Endothelial cell of umbilical vein (primary cell): ENCODE measurements around the gene MPV17. TPM values are rescaled to one million over a fixed set of nuclear protein-coding genes. Genes with fewer than 3 reads are reported as not detected.
A peak's percentile ranks its signal among the peaks of the same experiment; 100 is the strongest.
"Not testable (repeated sequence)": the region's sequence is repeated elsewhere in the genome, so short reads cannot be mapped to it uniquely, and the experiment has no call there.

ENCODE experiments used
- BruUV-seq: library from RNA; stranded (reverse); fragments of 400-500 nt; replicated peaks from 2 replicates; lab custom pipeline; 2021; lab: Mats Ljungman, UMichigan
- CTCF ChIA-PET: fragments of 300-600, 350-600 bp; sonication (Branson Sonifier 250); formaldehyde crosslinking; loops from one replicate; lab custom pipeline; 2021; ENCODE audit warnings: antibody characterized with exemption, inconsistent platforms; lab: Charles Lee
- POLR2A ChIA-PET: fragments of 300-600, 350-600 bp; sonication (Branson Sonifier 250); formaldehyde crosslinking; loops from one replicate; lab custom pipeline; 2021; ENCODE audit warnings: antibody characterized with exemption, inconsistent platforms; lab: Charles Lee
- DNase-seq: peaks from one replicate; pipeline ENCODE4 v3.0.0-alpha.2; 2011; ENCODE audit warnings: low read depth, low spot score
- FAIRE-seq: peaks from 2 replicates; lab custom pipeline; 2011; peaks lifted over from hg19 to GRCh38; lab: Jason Lieb, UNC
- H2AFZ ChIP-seq: 2 replicates; pipeline ENCODE4 v1.6.0; 2012; ENCODE audit warnings: low read depth, low read length, control low read depth, inconsistent platforms
- H3K27ac ChIP-seq: 2 replicates; pipeline ENCODE4 v1.5.1; 2011; ENCODE audit warnings: low read depth, mild to moderate bottlenecking, control low read depth, low read length, moderate library complexity; ENCODE audit not compliant: insufficient read depth
- H3K27me3 ChIP-seq, 2 experiments: 2 replicates each; pipeline versions ENCODE4 v1.6.0 to v1.6.1; 2011; ENCODE audit warnings: low read length in 2 of 2, mixed read lengths in 1 of 2; ENCODE audit not compliant: control insufficient read depth in 2 of 2, insufficient read depth in 2 of 2
- H3K36me3 ChIP-seq, 2 experiments: 2 replicates in 1 of 2; 3 replicates in 1 of 2; pipeline ENCODE4 v1.5.1; 2011; ENCODE audit warnings: low read length in 2 of 2, mild to moderate bottlenecking in 1 of 2, moderate library complexity in 1 of 2; ENCODE audit not compliant: control insufficient read depth in 2 of 2, insufficient read depth in 2 of 2; ENCODE audit errors: extremely low read depth in 1 of 2
- H3K4me1 ChIP-seq: 3 replicates; pipeline ENCODE4 v1.5.1; 2011; ENCODE audit warnings: mild to moderate bottlenecking, low read length; ENCODE audit not compliant: control insufficient read depth, insufficient read depth; ENCODE audit errors: extremely low read depth
- H3K4me2 ChIP-seq: 2 replicates; pipeline ENCODE4 v1.6.1; 2011; ENCODE audit warnings: low read length, control low read depth, mixed read lengths; ENCODE audit not compliant: insufficient read depth
- H3K4me3 ChIP-seq, 3 experiments: fragments of 200-600 bp in 1 of 3; sonication (generic), shearing (Covaris generic) in 1 of 3; replicated peaks in 1 of 3; 2 replicates each; pipeline ENCODE4 v1.5.1; 2011 to 2016; ENCODE audit warnings: control low read depth in 3 of 3, low read length in 3 of 3, mild to moderate bottlenecking in 2 of 3, inconsistent platforms in 1 of 3, low read depth in 1 of 3, moderate library complexity in 1 of 3; ENCODE audit not compliant: insufficient read depth in 1 of 3
- H3K79me2 ChIP-seq: 2 replicates; pipeline ENCODE4 v1.6.0; 2012; ENCODE audit warnings: low read length, inconsistent platforms; ENCODE audit not compliant: control insufficient read depth, insufficient read depth
- H3K9ac ChIP-seq: replicated peaks from 2 replicates; pipeline ENCODE3; 2011; ENCODE audit warnings: low read length, control low read depth; ENCODE audit not compliant: insufficient read depth; ENCODE audit errors: extremely low read depth
- H3K9me1 ChIP-seq: replicated peaks from 3 replicates; pipeline ENCODE4 v1.6.0; 2011; ENCODE audit warnings: mild to moderate bottlenecking, low read length; ENCODE audit not compliant: control insufficient read depth, insufficient read depth; ENCODE audit errors: extremely low read depth
- H3K9me3 ChIP-seq: replicated peaks from 2 replicates; pipeline ENCODE4 v1.5.1; 2012; ENCODE audit warnings: low read length, inconsistent platforms; ENCODE audit not compliant: control insufficient read depth, insufficient read depth
- H4K20me1 ChIP-seq: replicated peaks from 2 replicates; pipeline ENCODE3; 2011; ENCODE audit warnings: mild to moderate bottlenecking, low read length; ENCODE audit not compliant: control insufficient read depth, insufficient read depth; ENCODE audit errors: extremely low read depth
- CTCF ChIP-seq, 2 donors: IDR thresholded peaks; 1 replicate in 1 of 2; 2 replicates in 1 of 2; pipeline ENCODE4 v1.5.1; 2011; ENCODE audit warnings: low read length in 2 of 2, mild to moderate bottlenecking in 2 of 2, moderate library complexity in 2 of 2, control low read depth in 1 of 2, inconsistent platforms in 1 of 2, low read depth in 1 of 2; ENCODE audit not compliant: insufficient read depth in 1 of 2; ENCODE audit errors: extremely low read depth in 1 of 2
- EZH2 ChIP-seq: IDR thresholded peaks from 2 replicates; pipeline ENCODE4 v1.6.1; 2012; ENCODE audit warnings: borderline replicate concordance, low read depth, mild to moderate bottlenecking, moderate library complexity, low read length, inconsistent platforms; ENCODE audit not compliant: severe bottlenecking
- FOS ChIP-seq: IDR thresholded peaks from 2 replicates; pipeline ENCODE4 v1.6.1; 2011; ENCODE audit warnings: mild to moderate bottlenecking, low read length, moderate library complexity, borderline replicate concordance; ENCODE audit not compliant: insufficient read depth
- GATA2 ChIP-seq: IDR thresholded peaks from 2 replicates; pipeline ENCODE4 v1.7.0; 2011; ENCODE audit warnings: low read depth, mild to moderate bottlenecking, moderate library complexity, mixed read lengths, low read length; ENCODE audit not compliant: insufficient read length, insufficient read depth
- JUN ChIP-seq: IDR thresholded peaks from 2 replicates; pipeline ENCODE4 v1.6.1; 2011; ENCODE audit warnings: borderline replicate concordance, low read depth; ENCODE audit not compliant: insufficient read length, insufficient read depth
- MAX ChIP-seq: IDR thresholded peaks from 2 replicates; pipeline ENCODE4 v1.6.1; 2011; ENCODE audit not compliant: insufficient read depth, insufficient read length
- MYC ChIP-seq: IDR thresholded peaks from one replicate; pipeline ENCODE4 v1.6.1; 2011; ENCODE audit warnings: mild to moderate bottlenecking, low read depth, low read length
- POLR2A ChIP-seq: IDR thresholded peaks from 2 replicates; pipeline ENCODE4 v1.6.1; 2012; ENCODE audit warnings: low read depth, mild to moderate bottlenecking, control low read depth, low read length
- POLR2AphosphoS5 ChIP-seq: IDR thresholded peaks from 2 replicates; pipeline ENCODE4 v1.6.1; 2012; ENCODE audit warnings: low read depth, mild to moderate bottlenecking, control low read depth, low read length, moderate library complexity; ENCODE audit not compliant: insufficient read depth
- dilution Hi-C: fragments of 300-500 bp; cut with MboI; formaldehyde crosslinking; loops from one replicate; pipeline ENCODE4 v1.15.0; 2019; ENCODE audit warnings: low sequenced_read_pairs; ENCODE audit not compliant: extremely low pct_ligation_motif_present
- intact Hi-C: fragments of 100-400 bp; cut with micrococcal nuclease; formaldehyde crosslinking; loops from one replicate; pipeline ENCODE4 v1.10.0; 2022
- polyA plus RNA-seq, 4 experiments: library from polyadenylated mRNA; depleted of rRNA in 3 of 4; stranded (reverse) in 3 of 4; unstranded in 1 of 4; fragments of >200 nt; gene quantifications; 2 replicates each; pipeline versions ENCODE4 v1.2.1 to v1.2.3, GENCODE V29; 2011 to 2012; ENCODE audit warnings: missing spikeins in 1 of 4
- total RNA-seq: library from RNA; stranded (reverse); gene quantifications from 2 replicates; pipeline ENCODE4 v1.2.3, GENCODE V29; 2021

MPV17 gene
- total and polyA plus RNA-seq, 2 donors (not counting 3 experiments of a cell fraction or from before 2014, with no cell fraction given), result 74.7 to 267 TPM

GRCh38 chr2:27268296-27268695 lies 54.6 kb downstream of the MPV17 start:
- POLR2A ChIA-PET, BruUV-seq: not testable (repeated sequence)

GRCh38 chr2:27265536-27265870 lies 57.4 kb downstream of the MPV17 start:
- peak; percentile 49 for FAIRE-seq

More at GRCh38 chr2:27268296-27268695, 54.6 kb downstream of the MPV17 start:
- DNase-seq, H3K9me3 ChIP-seq, H3K36me3 ChIP-seq, H4K20me1 ChIP-seq, H2AFZ ChIP-seq, FAIRE-seq, H3K27ac ChIP-seq, H3K9me1 ChIP-seq, H3K4me3 ChIP-seq, dilution Hi-C loops, H3K4me2 ChIP-seq, intact Hi-C loops, H3K79me2 ChIP-seq, H3K9ac ChIP-seq: not testable (repeated sequence)
- CTCF ChIA-PET, result interaction anchor here (6.9 kb wide), 1 partner anchor 12 kb away, joined by 143 read pairs; the partner anchor contains the start of gene TRIM54
- peaks cover 13 to 20% of the 10 kb centered on the region in 2 experiments for H3K27me3 ChIP-seq
- H3K4me1 ChIP-seq, result peaks cover 15% of the 10 kb centered on the region

More at GRCh38 chr2:27265536-27265870, 57.4 kb downstream of the MPV17 start:
- Histone ChIP-seq H2AFZ (no peak overlapping the region), H3K9me1 (no peaks in the 10 kb centered on the region), H4K20me1 (no peaks in the 10 kb centered on the region), H3K4me1 (peaks cover 22% of the 10 kb centered on the region), H3K9me3 (no peaks in the 10 kb centered on the region), H3K9ac (no peak overlapping the region), H3K4me3 (no peak overlapping the region), H3K79me2 (no peaks in the 10 kb centered on the region), H3K27me3 (peaks cover 19 to 43% of the 10 kb centered on the region in 2 experiments), H3K36me3 (no peaks in the 10 kb centered on the region), H3K27ac (no peak overlapping the region), H3K4me2 (no peak overlapping the region)
- no TSS peak for BruUV-seq
- POLR2A ChIA-PET, result no interaction called here
- CTCF ChIA-PET, result interaction anchor here (0.7 to 6.9 kb wide), 12 partner anchors 8 to 168 kb away, joined by 3 to 143 read pairs (median 4); partner anchors contain the start of genes PREB and TRIM54
- dilution Hi-C loops (no loop called here), intact Hi-C loops (loop anchor here (1.0 to 2.0 kb wide), 4 partner anchors 15 to 38 kb away; no protein-coding TSS in a partner anchor)
- TF ChIP-seq POLR2AphosphoS5 (no peak), JUN (no peak), MAX (no peak), FOS (no peak), CTCF (IDR thresholded peaks at IDR 0.05; ENCODE audit: extremely low read depth in 1 of 2, insufficient read depth in 1 of 2, low read depth in 1 of 2, low read length in 2 of 2) (no peak), EZH2 (no peak), MYC (no peak), GATA2 (no peak), POLR2A (no peak)
- DNase-seq, result no peak
